ENCODE measurements around the gene MAS1. TPM values are rescaled to one million over a fixed set of nuclear protein-coding genes. Genes with fewer than 3 reads are reported as not detected.

The MAS1 gene
- polyA plus RNA-seq, 1 donor (not counting 4 experiments of a cell fraction or from before 2014, with no cell fraction given): not detected

GRCh38 chr6:159899994-159900745 lies 9.4 kb downstream of the MAS1 start:
- FAIRE-seq: no peak

GRCh38 chr6:159902620-159903019 lies 11.8 kb downstream of the MAS1 start:
- peaks cover 4% of the 10 kb centered on the region for H3K4me1 ChIP-seq (ENCODE audit: control insufficient read depth, extremely low read depth, insufficient read depth, low read length)
- H4K20me1 ChIP-seq (ENCODE audit: control insufficient read depth, extremely low read depth, insufficient read depth, low read length): no peaks in the 10 kb centered on the region
- no peak for DNase-seq (ENCODE audit: low read depth, low spot score)
- no peak for FAIRE-seq
- no peak overlapping the region for H3K4me2 ChIP-seq (ENCODE audit: control insufficient read depth, extremely low read depth, insufficient read depth, low read depth, low read length)
- H3K27me3 ChIP-seq (ENCODE audit: control insufficient read depth, extremely low read depth, insufficient read depth, low read length): peaks cover 6% of the 10 kb centered on the region
- no peak overlapping the region for H2AFZ ChIP-seq (ENCODE audit: control insufficient read depth, low read length)
- no peaks in the 10 kb centered on the region for H3K9me1 ChIP-seq (ENCODE audit: control insufficient read depth, extremely low read depth, insufficient read depth, low read length)
- H3K79me2 ChIP-seq (ENCODE audit: control insufficient read depth, insufficient read depth, low read length): no peaks in the 10 kb centered on the region
- H3K27ac ChIP-seq (ENCODE audit: control insufficient read depth, insufficient read depth, low read length): no peak overlapping the region
- H3K9ac ChIP-seq (ENCODE audit: control insufficient read depth, extremely low read depth, insufficient read depth, low read length): no peak overlapping the region
- no peaks in the 10 kb centered on the region for H3K9me3 ChIP-seq (ENCODE audit: control insufficient read depth, low read depth, low read length)
- H3K4me3 ChIP-seq (ENCODE audit: control insufficient read depth in 2 of 3, extremely low read depth in 1 of 3, insufficient read depth in 2 of 3, low read depth in 1 of 3, low read length in 3 of 3): no peak overlapping the region
- no peaks in the 10 kb centered on the region for H3K36me3 ChIP-seq (ENCODE audit: control insufficient read depth in 2 of 2, extremely low read depth in 1 of 2, insufficient read depth in 2 of 2, low read length in 2 of 2)
- dilution Hi-C loops (cut with MboI; ENCODE audit: extremely low pct_ligation_motif_present, low sequenced_read_pairs): no loop called here
- TF ChIP-seq CTCF (optimal IDR thresholded peaks at IDR 0.05 in 1 of 3, IDR thresholded peaks at IDR 0.05 in 1 of 3, conservative IDR thresholded peaks at IDR 0.05 in 1 of 3; ENCODE audit: extremely low read depth in 1 of 3, insufficient read depth in 2 of 3, low read length in 3 of 3) (no peak), EZH2 (IDR thresholded peaks at IDR 0.05; ENCODE audit: low read length) (no peak)

More at GRCh38 chr6:159899994-159900745, 9.4 kb downstream of the MAS1 start:
- H3K36me3 ChIP-seq (ENCODE audit: control insufficient read depth in 2 of 2, extremely low read depth in 1 of 2, insufficient read depth in 2 of 2, low read length in 2 of 2): no peaks in the 10 kb centered on the region
- no peaks in the 10 kb centered on the region for H3K9me1 ChIP-seq (ENCODE audit: control insufficient read depth, extremely low read depth, insufficient read depth, low read length)
- TF ChIP-seq EZH2 (IDR thresholded peaks at IDR 0.05; ENCODE audit: low read length) (no peak), CTCF (optimal IDR thresholded peaks at IDR 0.05 in 1 of 3, IDR thresholded peaks at IDR 0.05 in 1 of 3, conservative IDR thresholded peaks at IDR 0.05 in 1 of 3; ENCODE audit: extremely low read depth in 1 of 3, insufficient read depth in 2 of 3, low read length in 3 of 3) (no peak)
- H3K9ac ChIP-seq (ENCODE audit: control insufficient read depth, extremely low read depth, insufficient read depth, low read length): no peak overlapping the region
- H3K27me3 ChIP-seq (ENCODE audit: control insufficient read depth, extremely low read depth, insufficient read depth, low read length): peaks cover 6% of the 10 kb centered on the region
- H2AFZ ChIP-seq (ENCODE audit: control insufficient read depth, low read length): no peak overlapping the region
- H3K27ac ChIP-seq (ENCODE audit: control insufficient read depth, insufficient read depth, low read length): no peak overlapping the region
- dilution Hi-C loops (cut with MboI; ENCODE audit: extremely low pct_ligation_motif_present, low sequenced_read_pairs): no loop called here
- DNase-seq (ENCODE audit: low read depth, low spot score): no peak
- no peaks in the 10 kb centered on the region for H3K79me2 ChIP-seq (ENCODE audit: control insufficient read depth, insufficient read depth, low read length)
- no peak overlapping the region for H3K4me2 ChIP-seq (ENCODE audit: control insufficient read depth, extremely low read depth, insufficient read depth, low read depth, low read length)
- no peak overlapping the region for H3K4me3 ChIP-seq (ENCODE audit: control insufficient read depth in 2 of 3, extremely low read depth in 1 of 3, insufficient read depth in 2 of 3, low read depth in 1 of 3, low read length in 3 of 3)
- H3K4me1 ChIP-seq (ENCODE audit: control insufficient read depth, extremely low read depth, insufficient read depth, low read length): peaks cover 4% of the 10 kb centered on the region
- H3K9me3 ChIP-seq (ENCODE audit: control insufficient read depth, low read depth, low read length): no peaks in the 10 kb centered on the region
- no peaks in the 10 kb centered on the region for H4K20me1 ChIP-seq (ENCODE audit: control insufficient read depth, extremely low read depth, insufficient read depth, low read length)
